Chondrocyte (in vitro differentiated cells): Measurements from ENCODE around the gene HSF2BP. TPM values are rescaled to one million over a fixed set of nuclear protein-coding genes. Genes with fewer than 3 reads are reported as not detected.

ENCODE experiments used
- DNase-seq: peaks from one replicate; pipeline ENCODE4 v3.0.0; 2021; ENCODE audit warnings: mixed read lengths, low spot score
- H3K27ac Mint-ChIP-seq: one replicate; pipeline ENCODE4 v1.8.0; 2021; ENCODE audit warnings: mild to moderate bottlenecking, moderate library complexity, mixed read lengths; ENCODE audit not compliant: unreplicated experiment
- H3K27me3 Mint-ChIP-seq: 2 replicates; pipeline ENCODE4 v1.8.0; 2021; ENCODE audit warnings: low read depth, mixed read lengths
- H3K36me3 Mint-ChIP-seq: 2 replicates; pipeline ENCODE4 v1.8.0; 2021; ENCODE audit warnings: low read depth, mixed read lengths
- H3K4me1 Mint-ChIP-seq: 2 replicates; pipeline ENCODE4 v1.8.0; 2021; ENCODE audit warnings: low read depth, mild to moderate bottlenecking, mixed read lengths
- H3K4me3 Mint-ChIP-seq: one replicate; pipeline ENCODE4 v1.8.0; 2021; ENCODE audit warnings: mild to moderate bottlenecking, moderate library complexity, mixed read lengths; ENCODE audit not compliant: unreplicated experiment
- H3K9me3 Mint-ChIP-seq: 2 replicates; pipeline ENCODE4 v1.8.0; 2021; ENCODE audit warnings: low read depth, mixed read lengths
- CTCF ChIP-seq: fragments of 200-600 bp; sonication (generic); IDR thresholded peaks from 2 replicates; pipeline ENCODE4 v1.5.0; 2021; ENCODE audit warnings: antibody characterized with exemption, mild to moderate bottlenecking, moderate library complexity
- total RNA-seq: library from RNA; stranded (reverse); gene quantifications from 3 replicates; pipeline ENCODE4 v1.2.1, GENCODE V29; 2021

The HSF2BP gene
- total RNA-seq, 1 donor from 2014 or later: 3.5 TPM

GRCh38 chr21:43639470-43640353 lies 19.6 kb downstream of the HSF2BP start:
- TF ChIP-seq CTCF: no peak
- H3K9me3 Mint-ChIP-seq: no peaks in the 10 kb centered on the region
- H3K4me1 Mint-ChIP-seq: peaks cover 30% of the 10 kb centered on the region
- no peaks in the 10 kb centered on the region for H3K27me3 Mint-ChIP-seq
- H3K27ac Mint-ChIP-seq: peak overlapping the region; percentile 79
- H3K4me3 Mint-ChIP-seq: no peak overlapping the region
- DNase-seq: no peak
- H3K36me3 Mint-ChIP-seq: no peaks in the 10 kb centered on the region

- TF ChIP-seq CTCF: no peak
- DNase-seq: no peak
- Mint-ChIP-seq H3K36me3 (no peaks in the 10 kb centered on the region), H3K27ac (peak overlapping the region; percentile 55), H3K4me1 (peaks cover 24% of the 10 kb centered on the region), H3K4me3 (no peak overlapping the region), H3K9me3 (no peaks in the 10 kb centered on the region), H3K27me3 (no peaks in the 10 kb centered on the region)
Observed at GRCh38 chr21:43637530-43638158, 21.6 kb downstream of the HSF2BP start.

- H3K4me1 Mint-ChIP-seq: peaks cover 24% of the 10 kb centered on the region
- H3K36me3 Mint-ChIP-seq: peaks cover 7% of the 10 kb centered on the region
- no peak for DNase-seq
- no peaks in the 10 kb centered on the region for H3K9me3 Mint-ChIP-seq
- no peak for TF ChIP-seq CTCF
- H3K27ac Mint-ChIP-seq: no peak overlapping the region
- H3K27me3 Mint-ChIP-seq: no peaks in the 10 kb centered on the region
- no peak overlapping the region for H3K4me3 Mint-ChIP-seq
Observed at GRCh38 chr21:43635436-43635835, 23.9 kb downstream of the HSF2BP start.

- H3K9me3 Mint-ChIP-seq: peaks cover 2% of the 10 kb centered on the region
- no peak for TF ChIP-seq CTCF
- H3K36me3 Mint-ChIP-seq: peaks cover 12% of the 10 kb centered on the region
- H3K27me3 Mint-ChIP-seq: no peaks in the 10 kb centered on the region
- no peak for DNase-seq
- H3K4me3 Mint-ChIP-seq: no peak overlapping the region
- peak overlapping the region; percentile 88 for H3K27ac Mint-ChIP-seq
- peaks cover 18% of the 10 kb centered on the region for H3K4me1 Mint-ChIP-seq
Observed at GRCh38 chr21:43634618-43635017, 24.7 kb downstream of the HSF2BP start.

GRCh38 chr21:43632373-43632905 lies 26.8 kb downstream of the HSF2BP start:
- Mint-ChIP-seq H3K9me3 (peaks cover 19% of the 10 kb centered on the region), H3K27ac (no peak overlapping the region), H3K36me3 (peaks cover 24% of the 10 kb centered on the region), H3K4me1 (peaks cover 9% of the 10 kb centered on the region), H3K4me3 (no peak overlapping the region), H3K27me3 (no peaks in the 10 kb centered on the region)
- no peak for TF ChIP-seq CTCF
- no peak for DNase-seq
